Medulla oblongata (tissue), 1 donor: Measurements from ENCODE around the gene PHLDA2.
"Not testable (repeated sequence)": the region's sequence is repeated elsewhere in the genome, so short reads cannot be mapped to it uniquely, and the experiment has no call there.

ENCODE experiments used
- DNase-seq: peaks from one replicate; pipeline ENCODE4 v3.0.0-alpha.2; 2015; ENCODE audit errors: extremely low spot score

PHLDA2 gene

DNA sequence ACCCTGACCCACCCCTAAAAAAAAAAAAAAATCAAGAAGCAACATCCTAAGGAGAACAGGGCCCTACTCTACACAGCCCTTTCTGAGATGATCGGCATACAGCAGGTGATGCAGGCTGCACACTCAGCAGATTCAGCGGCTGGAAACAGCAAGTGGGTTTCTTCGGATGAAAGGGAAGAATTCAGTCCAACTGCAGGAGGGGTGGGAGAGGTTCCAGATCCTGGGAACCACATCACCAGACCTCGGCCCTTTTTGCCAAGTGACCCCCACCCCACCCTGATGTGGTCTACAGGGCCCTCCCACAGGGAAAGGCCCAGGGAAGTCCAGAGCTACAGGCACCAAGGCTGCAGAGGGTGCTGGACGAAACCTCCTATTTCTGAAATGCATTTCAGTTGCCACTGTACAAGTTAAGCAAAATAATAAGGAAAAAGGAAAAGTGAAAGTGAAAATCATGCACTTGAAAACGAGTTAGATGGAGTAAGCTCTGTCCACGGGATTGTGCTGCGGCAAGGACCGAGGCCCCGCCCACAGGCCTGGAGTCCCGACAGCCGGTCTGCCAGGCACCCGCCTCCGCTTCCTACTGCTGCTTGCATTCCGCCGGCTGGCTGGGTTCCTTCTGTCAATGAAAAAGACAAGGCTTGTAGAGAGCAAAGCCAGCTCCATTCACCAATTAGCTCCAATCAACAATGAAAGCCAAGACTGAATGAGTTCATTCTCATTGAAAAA lies 16.0 kb upstream of the PHLDA2 start:
- DNase-seq: peak; percentile 94

- no peak for DNase-seq
Measured at GRCh38 chr11:2944530-2944929, 15.3 kb upstream of the PHLDA2 start.

- no peak for DNase-seq
Measured at GRCh38 chr11:2943711-2944118, 14.5 kb upstream of the PHLDA2 start.

GRCh38 chr11:2942872-2943710 lies 13.9 kb upstream of the PHLDA2 start:
- DNase-seq: no peak

DNA sequence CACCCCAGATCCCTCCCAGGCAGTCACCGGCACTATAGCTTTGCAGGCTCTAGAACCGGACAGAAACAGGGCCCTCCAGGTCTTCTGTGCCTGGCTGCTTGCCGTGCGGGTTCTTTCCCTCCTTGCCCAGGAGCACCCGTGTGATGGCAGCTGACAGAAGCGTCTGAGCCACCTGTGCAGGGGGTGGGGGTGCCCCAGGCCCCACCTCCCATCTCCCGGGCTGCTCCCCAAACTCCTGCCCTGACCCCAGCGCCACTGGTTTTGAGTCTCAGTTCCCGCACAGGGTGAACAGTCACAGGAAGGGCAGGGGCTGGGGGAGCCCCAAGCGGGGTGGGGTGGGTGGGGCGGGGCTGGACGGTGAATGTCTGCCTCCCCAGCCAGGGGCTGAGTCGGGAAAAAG lies 13.2 kb upstream of the PHLDA2 start:
- DNase-seq: no peak

DNA sequence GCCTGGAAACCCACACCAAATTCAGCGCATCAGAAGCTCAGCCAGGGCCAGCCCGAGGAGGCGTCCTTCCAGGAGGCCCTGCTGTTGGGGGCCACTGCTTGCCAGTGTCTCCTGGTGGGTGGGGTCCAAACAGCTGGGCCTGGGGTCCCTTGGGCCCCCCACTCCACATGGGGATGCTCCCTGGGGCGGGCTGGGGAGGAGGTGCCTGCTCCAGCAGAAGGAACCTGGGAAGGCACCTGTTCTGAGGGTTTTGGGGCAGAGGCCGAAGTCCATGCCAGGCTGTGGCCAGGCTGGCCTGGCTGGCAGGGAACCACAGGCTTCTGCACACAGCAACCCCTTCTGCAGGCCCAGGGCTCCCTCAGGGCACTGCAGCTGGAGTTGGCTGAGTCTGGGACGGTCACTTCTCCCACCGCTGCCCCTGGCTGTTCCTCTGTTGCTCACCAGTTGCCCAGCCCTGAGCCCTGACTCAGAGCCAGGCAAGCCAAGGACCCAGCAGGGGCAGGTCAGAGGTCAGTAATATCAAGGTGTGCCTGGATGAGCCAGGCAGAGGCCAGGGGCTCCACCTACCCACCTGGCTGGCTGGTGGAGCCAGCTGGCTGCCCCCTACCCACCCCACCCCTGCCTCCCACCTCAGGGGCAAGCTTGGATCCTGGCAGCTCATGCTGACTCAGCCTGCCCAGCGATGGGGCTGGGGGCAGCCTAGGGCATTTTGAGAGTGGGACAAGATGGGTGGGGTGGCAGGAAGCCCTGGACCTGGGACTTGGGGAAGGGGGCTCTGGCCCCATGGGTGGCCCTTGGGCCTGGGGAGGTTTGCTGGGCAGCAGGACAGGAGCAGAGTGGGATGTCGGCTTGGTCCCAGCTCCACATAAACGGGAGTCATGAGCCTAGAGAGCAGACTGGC lies 12.0 kb upstream of the PHLDA2 start:
- no peak for DNase-seq

GRCh38 chr11:2940147-2940920 lies 11.1 kb upstream of the PHLDA2 start:
- DNase-seq: no peak

DNA sequence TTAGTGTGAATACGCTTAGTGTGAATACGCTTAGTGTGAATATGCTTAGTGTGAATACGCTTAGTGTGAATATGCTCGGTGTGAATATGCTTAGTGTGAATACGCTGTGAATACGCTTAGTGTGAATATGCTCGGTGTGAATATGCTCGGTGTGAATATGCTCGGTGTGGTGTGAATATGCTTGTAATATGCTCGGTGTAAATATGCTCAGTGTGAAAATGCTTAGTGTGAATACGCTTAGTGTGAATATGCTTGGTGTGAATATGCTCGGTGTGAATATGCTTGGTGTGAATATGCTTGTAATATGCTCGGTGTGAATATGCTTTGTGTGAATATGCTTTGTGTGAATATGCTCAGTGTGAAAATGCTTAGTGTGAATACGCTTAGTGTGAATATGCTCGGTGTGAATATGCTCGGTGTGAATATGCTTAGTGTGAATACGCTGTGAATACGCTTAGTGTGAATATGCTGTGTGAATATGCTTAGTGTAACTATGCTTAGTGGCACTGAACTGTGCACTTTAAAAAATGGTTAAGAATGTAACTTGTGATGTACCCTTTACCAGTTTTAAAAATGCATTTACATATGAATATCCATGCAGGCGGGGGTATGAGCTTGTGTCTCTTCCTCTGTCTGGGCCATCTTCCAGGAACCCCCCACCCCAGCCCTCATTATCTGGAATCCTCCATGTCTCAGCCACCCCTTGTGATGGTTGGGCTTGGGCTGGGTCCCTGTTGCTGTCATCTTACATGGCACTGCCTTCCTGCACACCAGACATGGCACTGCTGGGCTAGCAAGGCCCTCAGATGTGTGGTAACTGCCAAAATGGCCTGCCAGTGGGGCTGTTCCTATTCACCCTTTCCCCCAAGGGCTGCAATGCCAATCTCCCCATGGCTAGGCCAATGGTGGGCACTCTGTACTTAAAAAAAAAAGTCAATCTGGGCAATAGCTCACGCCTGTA lies 9.5 kb upstream of the PHLDA2 start:
- not testable (repeated sequence) for DNase-seq

DNA sequence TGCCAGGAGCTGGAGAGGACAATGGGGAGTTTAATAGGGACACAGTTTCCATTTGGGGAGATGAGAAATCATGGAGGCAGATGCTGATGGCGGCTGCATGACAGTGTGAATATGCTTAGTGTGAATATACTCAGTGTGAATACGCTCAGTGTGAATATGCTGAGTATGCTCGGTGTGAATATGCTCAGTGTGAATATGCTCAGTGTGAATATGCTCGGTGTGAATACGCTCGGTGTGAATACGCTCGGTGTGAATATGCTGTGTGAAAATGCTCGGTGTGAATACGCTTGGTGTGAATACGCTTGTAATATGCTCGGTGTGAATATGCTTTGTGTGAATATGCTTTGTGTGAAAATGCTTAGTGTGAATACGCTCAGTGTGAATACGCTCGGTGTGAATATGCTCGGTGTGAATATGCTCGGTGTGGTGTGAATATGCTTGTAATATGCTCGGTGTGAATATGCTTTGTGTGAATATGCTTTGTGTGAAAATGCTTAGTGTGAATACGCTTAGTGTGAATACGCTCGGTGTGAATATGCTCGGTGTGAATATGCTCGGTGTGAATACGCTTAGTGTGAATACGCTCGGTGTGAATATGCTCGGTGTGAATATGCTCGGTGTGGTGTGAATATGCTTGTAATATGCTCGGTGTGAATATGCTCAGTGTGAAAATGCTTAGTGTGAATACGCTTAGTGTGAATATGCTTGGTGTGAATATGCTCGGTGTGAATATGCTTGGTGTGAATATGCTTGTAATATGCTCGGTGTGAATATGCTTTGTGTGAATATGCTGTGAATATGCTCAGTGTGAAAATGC lies 8.6 kb upstream of the PHLDA2 start:
- not testable (repeated sequence) for DNase-seq

- no peak for DNase-seq
Measured at GRCh38 chr11:2934611-2935239, 5.5 kb upstream of the PHLDA2 start.

- no peak for DNase-seq
Measured at GRCh38 chr11:2934021-2934550, 4.9 kb upstream of the PHLDA2 start.

DNA sequence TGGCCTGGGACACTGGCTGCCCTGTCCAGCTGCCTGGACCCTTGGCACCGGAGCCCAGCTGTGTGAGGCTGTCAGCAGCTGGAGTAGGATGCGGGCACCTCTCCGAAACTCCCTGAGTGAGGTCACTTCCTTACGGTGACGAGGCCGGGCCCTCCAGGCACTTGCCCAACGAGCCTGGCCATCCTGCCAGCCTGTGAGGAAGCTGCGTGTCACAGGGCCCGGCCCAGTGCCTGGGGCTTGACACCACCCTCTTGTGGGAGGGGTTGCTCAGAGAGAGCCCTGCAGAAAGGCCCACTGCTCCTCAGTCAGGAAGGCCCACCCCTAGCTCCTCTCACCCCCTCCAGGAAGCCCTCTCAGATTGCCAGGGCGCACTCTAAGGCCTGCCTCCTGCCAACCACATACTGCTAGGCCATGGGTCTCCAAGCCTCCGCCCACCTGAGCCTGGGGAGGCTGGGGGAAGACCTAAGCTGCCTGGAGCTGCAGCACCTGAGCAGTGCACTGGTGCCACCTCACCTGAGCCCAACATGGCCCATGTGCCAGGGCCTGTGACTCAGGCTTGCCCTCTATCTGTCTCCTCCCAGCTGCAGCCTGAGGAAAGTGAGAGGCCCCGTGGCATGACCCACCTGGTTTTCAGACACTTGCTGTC lies 4.3 kb upstream of the PHLDA2 start:
- peak; percentile 54 for DNase-seq

GRCh38 chr11:2932850-2933251 lies 3.6 kb upstream of the PHLDA2 start:
- no peak for DNase-seq

GRCh38 chr11:2931771-2932738 lies 2.8 kb upstream of the PHLDA2 start:
- DNase-seq: no peak

DNA sequence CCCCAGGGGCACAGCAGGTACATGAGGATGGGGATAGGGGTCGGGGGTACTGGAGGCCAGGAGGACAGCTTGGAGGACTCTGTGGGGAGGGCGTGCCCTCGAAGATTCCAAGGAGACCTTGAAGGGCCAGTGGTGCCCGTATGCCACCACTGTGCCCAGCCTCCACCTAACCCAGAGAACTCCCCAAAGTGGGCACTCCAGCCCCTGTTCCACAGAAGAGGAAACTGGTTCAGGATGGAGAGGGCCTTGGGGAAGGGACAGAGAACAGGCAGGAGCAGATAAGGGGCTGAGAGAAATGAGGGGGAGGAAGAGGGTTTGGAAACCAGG lies 2.2 kb upstream of the PHLDA2 start:
- DNase-seq: no peak

DNA sequence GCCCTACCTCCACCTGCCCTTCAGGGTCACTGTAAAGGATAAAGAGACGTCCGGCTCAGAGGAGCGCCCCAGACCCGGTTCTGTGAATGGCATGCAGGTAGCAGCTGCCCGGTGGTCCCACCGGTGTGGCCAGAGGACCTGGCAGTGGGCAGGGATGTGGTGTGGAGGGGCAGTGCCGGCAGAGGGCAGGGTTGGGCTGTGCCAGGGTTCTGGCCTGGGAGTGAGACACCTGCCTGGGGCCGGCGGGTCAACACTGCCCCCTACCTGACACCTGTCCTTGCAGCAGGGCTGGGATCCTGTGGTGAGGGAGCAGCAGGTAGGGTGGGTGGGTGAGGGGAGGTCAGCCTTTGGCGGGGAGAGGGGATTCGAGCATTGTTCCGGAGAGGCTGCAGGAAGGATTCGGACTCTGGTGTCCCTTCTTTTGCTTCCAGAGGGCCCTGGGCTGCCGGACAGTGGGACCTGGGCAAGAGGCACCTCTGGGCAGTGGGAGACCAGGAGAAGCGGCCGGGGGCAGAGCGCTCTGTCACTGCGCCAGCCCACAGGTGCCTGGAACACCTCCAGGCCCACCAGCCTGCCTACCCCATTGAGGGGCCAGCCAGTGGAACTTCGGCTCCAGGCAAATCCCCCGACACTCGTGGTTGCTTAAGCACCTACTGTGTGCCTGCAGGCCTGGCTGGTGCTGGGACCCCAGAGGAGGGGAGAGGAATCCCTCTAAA lies 1.6 kb upstream of the PHLDA2 start:
- DNase-seq: no peak
